Activated effector memory CD4-positive, alpha-beta T cell treated with anti-CD3 and anti-CD28 coated beads, Interleukin-2, amount 50 U/mL, for 16 hours (primary cell): ENCODE measurements around the gene SLC9A3.

Source experiments
- DNase-seq: peaks from one replicate; pipeline ENCODE4 v3.0.0-alpha.2; 2020

The SLC9A3 gene

GRCh38 chr5:455806-456205, 68.4 kb downstream of the SLC9A3 start:
- no peak for DNase-seq

- peak; percentile 56 for DNase-seq
Measured at GRCh38 chr5:454936-455335, 69.3 kb downstream of the SLC9A3 start.

- DNase-seq: peak; percentile 56
Measured at GRCh38 chr5:453725-454481, 70.3 kb downstream of the SLC9A3 start.

GRCh38 chr5:452978-453710, 71.1 kb downstream of the SLC9A3 start:
- peak; percentile 56 for DNase-seq

- DNase-seq: no peak
Measured at GRCh38 chr5:451587-452458, 72.4 kb downstream of the SLC9A3 start.

- peak; percentile 33 for DNase-seq
Measured at GRCh38 chr5:449151-449550, 75.1 kb downstream of the SLC9A3 start.

GRCh38 chr5:448766-449090, 75.5 kb downstream of the SLC9A3 start:
- no peak for DNase-seq

- peak; percentile 54 for DNase-seq
Measured at GRCh38 chr5:448061-448765, 76.0 kb downstream of the SLC9A3 start.

GRCh38 chr5:447501-447900, 76.7 kb downstream of the SLC9A3 start:
- DNase-seq: peak; percentile 47

- DNase-seq: peak; percentile 61
Measured at GRCh38 chr5:446883-447263, 77.4 kb downstream of the SLC9A3 start.

- peak; percentile 33 for DNase-seq
Measured at GRCh38 chr5:446066-446882, 78.0 kb downstream of the SLC9A3 start.

- DNase-seq: peak; percentile 46
Measured at GRCh38 chr5:445591-445990, 78.7 kb downstream of the SLC9A3 start.

- DNase-seq: peak; percentile 59
Measured at GRCh38 chr5:444226-444625, 80.0 kb downstream of the SLC9A3 start.

GRCh38 chr5:443239-444151, 80.8 kb downstream of the SLC9A3 start:
- peak; percentile 79 for DNase-seq

GRCh38 chr5:442335-443238, 81.7 kb downstream of the SLC9A3 start, which contains the start of gene EXOC3:
EXOC3 (plus strand) TSS chr5:443176; CDS start chr5:446206, 3,030 bp downstream.
- peak; percentile 92 for DNase-seq

GRCh38 chr5:441996-442334, 82.3 kb downstream of the SLC9A3 start:
- DNase-seq: no peak

GRCh38 chr5:440401-441201, 83.6 kb downstream of the SLC9A3 start:
- DNase-seq: peak; percentile 43

GRCh38 chr5:439636-440035, 84.6 kb downstream of the SLC9A3 start:
- DNase-seq: peak; percentile 57

GRCh38 chr5:439181-439580, 85.1 kb downstream of the SLC9A3 start:
- DNase-seq: peak; percentile 50
